ACHN (cell line): ENCODE data around the gene LRRC15.

Experiments used
- DNase-seq: peaks from one replicate; pipeline ENCODE4 v3.0.0-alpha.2; 2015
- in situ Hi-C: cut with HindIII; loops from 2 replicates; pipeline ENCODE4 v1.10.0; 2017; ENCODE audit warnings: low sequenced_read_pairs, low pct_ligation_motif_present, low pct_unique_long_range_greater_than_20kb

The LRRC15 gene

DNA sequence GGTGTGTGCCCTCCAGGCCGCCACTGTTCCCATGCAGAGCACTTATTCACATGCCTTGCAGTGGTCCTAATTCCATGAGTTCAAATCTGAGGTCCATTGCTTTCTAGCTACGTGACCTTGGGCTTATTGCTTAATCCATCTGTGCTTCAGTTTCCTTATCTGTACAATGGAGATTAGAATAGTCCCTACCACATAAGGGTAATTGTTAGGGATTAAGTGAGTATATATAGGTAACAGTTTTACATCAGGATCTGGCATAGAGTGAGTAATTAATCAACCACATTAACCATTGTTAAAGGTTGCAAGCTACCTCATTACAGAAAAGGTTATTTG lies 26.0 kb downstream of the LRRC15 start:
- DNase-seq = no peak
- in situ Hi-C loops = no loop called here

- in situ Hi-C loops = no loop called here
- no peak for DNase-seq
Observed at GRCh38 chr3:194342861-194343560, 26.5 kb downstream of the LRRC15 start.

DNA sequence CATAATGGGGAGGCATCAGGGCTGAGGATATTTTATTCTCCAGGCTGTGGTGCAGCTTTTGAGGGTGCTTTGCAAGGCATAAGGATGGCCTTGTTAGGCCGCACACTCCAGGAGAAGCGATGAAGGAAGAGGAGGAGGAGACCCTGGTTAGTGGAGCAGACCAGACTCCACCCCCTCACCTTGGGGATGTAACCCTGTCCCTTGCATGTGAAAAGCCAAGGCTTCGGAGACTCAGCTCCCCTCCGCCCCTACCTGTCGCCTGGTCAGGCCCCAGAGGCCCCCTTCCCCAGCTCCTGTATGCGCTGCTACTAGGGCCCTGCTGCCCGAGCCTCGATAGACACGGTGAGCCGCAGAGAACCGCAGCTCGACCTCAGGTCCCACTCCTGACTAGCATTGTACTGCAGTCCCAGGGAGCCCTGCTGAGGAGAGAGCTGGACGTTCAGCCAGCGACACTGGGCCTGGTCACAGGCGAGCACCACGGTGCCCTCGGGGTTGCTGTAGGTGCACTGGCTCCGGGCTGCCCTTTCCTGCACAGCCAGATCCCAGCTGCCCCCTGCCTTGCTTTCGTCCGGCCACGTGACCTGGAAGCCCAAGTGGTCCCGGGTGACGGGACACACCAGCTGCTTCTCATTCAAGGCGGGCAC lies 28.7 kb downstream of the LRRC15 start:
- no peak for DNase-seq
- in situ Hi-C loops = no loop called here

DNA sequence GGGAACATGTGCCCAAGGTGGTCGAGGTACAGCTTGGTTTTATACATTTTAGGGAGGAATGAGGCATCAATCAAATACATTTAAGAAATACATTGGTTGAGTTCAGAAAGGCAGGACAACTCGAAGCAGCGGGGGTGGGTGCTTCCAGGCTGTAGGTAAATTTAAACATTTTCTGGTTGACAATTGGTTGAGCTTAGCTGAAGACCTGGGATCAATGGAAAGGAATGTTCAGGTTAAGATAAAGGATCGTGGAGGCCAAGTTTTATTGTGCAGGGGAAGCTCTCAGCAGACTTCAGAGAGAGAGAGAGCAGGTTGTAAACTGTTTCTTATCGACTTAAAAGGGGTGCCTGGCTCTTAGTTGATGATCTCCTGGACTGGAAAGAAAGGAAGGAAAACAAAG lies 29.7 kb downstream of the LRRC15 start:
- in situ Hi-C loops = no loop called here
- DNase-seq = no peak

DNA sequence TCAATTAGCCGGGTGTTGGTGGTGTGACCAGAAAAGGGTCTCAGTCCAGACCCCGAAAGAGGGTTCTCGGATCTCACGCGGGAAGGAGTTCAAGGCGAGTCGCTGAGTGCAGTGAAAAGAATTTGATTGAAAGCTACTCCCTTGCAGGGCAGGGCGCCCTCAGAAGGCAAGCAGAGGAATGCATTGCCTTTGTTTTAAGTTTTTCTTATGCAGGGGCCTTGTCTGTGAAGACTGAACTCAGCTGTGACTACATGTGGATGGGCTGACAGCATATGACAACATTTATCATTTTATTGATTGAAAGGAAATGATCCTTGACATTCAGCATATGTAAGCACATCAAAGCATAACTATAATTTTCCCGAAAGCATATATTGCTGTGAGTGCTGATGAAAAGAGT lies 30.2 kb downstream of the LRRC15 start:
- in situ Hi-C loops = no loop called here
- no peak for DNase-seq

DNA sequence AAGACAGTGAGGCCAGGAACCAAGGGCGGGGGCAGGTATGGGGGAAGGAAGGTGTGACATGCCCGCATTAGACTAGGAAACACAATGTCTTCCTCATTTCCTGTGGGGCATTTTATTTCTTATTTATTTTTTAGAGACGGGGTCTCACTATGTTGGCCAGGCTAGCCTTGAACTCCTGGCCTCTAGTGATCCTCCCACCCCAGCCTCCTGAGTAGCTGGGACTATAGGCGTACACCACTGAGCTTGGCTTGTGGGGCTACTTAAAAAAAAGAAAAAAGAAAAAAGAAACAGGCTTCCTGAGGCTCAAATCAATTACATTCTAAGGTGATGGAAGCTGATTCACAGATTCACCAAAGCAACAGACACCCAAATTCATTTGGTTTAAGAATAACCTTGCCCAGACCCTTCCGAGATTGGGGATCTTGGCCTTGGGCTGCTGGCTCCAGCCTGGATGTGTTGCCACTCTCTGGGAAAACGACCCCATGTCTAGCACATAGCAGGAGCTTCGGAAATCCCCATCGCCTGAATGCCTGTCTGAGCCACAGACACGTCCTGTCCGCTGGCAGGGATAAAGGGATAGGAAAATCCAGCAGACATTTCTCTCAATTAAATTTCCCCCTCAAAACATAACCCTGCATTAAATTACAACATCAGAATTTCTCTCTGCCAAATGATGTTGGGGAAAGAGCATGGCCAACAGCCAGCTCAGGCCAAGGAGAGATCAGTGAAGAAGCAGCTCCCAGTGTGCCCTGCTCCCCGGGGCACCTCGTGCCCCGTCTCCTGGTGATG lies 31.4 kb downstream of the LRRC15 start:
- no peak for DNase-seq
- in situ Hi-C loops = no loop called here

DNA sequence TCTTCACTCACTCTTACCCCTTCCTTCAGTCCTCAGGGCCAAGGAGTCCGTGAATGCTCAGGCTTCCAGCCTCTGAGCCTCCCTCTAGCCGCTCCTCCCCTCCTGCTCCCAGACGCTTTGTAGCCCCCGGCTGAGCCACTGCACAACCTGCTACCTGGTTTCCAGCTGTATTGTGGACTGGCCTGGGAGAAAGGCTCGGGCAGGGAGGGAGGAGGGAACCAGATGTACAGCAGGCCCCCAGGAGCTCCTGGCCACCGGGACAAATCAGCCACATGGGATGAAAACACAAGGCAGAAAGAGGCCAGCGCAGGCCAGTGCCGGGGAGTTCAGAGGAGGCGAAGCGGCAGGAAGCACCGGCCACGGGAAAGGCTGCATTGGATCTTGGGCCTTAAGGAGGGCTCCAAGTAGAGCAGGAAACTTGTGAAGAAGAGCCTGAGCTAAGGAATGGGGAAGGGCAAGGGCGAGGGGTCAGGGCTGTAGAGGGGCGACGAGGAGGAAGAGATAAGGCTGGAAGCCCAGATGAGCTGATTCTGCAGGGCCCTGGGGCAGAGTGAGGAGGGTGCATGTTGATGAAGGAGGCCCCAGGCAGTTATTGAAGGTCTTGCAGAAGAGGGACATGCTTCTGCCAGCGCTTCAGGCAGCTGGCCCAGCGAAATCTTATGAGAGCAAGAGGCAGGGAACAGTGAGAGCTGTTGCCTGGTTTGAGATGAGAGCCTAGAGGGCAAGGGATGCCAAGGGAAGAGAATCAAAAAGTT lies 32.8 kb downstream of the LRRC15 start:
- in situ Hi-C loops = no loop called here
- DNase-seq = no peak

- no peak for DNase-seq
- in situ Hi-C loops = no loop called here
Observed at GRCh38 chr3:194333981-194334320, 35.6 kb downstream of the LRRC15 start.

- in situ Hi-C loops = no loop called here
Observed at GRCh38 chr3:194333212-194333980, 36.1 kb downstream of the LRRC15 start.

DNA sequence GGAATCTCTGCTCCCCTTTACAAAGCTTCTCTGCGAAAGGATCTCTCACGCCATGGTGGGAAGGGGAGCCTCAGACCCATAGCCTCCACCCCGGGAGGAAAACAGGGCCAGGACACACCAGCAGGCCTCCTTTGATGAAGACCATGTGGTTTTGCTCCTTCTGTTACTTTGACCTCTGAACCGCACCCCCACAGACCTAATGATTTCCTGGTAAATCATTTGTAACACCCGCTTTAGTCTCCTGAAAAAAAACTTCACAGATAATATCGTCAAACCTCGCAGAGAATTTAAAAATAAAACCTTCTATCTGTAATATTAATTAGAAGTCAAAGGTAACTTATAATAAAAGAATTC lies 36.7 kb downstream of the LRRC15 start:
- DNase-seq = no peak
- in situ Hi-C loops = no loop called here

More at GRCh38 chr3:194333212-194333980, 36.1 kb downstream of the LRRC15 start:
- DNase-seq = peak; percentile 79

DNA sequence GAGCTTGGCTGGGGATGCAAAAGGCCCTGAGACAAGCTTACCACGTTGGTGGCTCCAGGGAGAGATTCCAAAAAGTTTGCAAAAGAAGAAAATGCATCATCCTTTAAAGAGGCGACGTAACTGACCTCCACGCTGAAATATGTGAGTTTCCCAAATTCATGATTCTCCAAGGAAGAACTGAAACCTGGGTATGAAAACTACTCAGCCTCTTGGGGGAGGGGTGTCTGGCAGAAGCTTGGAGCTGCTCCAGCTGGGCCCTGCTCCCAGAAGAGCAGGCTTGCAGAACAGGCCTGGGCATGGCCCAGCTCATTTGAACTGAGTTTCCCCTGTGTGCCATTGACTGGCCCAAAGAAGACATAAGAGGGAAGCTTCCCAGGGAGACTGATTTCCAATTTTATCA lies 39.0 kb downstream of the LRRC15 start:
- in situ Hi-C loops = no loop called here
- no peak for DNase-seq

DNA sequence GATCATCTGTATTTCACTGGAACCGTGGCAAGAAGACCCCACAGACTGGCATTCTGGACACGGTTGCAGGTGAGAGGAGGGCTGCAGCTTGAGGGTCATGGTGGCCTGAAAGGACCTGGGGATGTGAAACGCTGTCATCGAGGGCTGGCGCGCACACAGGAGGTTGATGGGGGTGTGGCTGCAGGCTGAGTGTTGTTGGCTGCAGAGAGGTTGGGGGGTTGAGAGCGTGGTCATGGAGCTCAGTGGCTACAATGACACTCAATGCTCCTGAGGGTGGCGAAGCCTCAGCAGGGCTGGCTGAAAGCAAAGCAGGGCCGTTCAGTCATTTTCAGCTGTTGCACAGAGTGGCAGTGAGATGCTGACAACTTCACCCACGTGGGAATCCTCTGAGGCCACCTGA lies 39.4 kb downstream of the LRRC15 start:
- in situ Hi-C loops = no loop called here
- no peak for DNase-seq

- in situ Hi-C loops = no loop called here
- DNase-seq = no peak
Observed at GRCh38 chr3:194329583-194329965, 40.0 kb downstream of the LRRC15 start.

GRCh38 chr3:194328942-194329582 lies 40.5 kb downstream of the LRRC15 start:
- no peak for DNase-seq
- in situ Hi-C loops = no loop called here

DNA sequence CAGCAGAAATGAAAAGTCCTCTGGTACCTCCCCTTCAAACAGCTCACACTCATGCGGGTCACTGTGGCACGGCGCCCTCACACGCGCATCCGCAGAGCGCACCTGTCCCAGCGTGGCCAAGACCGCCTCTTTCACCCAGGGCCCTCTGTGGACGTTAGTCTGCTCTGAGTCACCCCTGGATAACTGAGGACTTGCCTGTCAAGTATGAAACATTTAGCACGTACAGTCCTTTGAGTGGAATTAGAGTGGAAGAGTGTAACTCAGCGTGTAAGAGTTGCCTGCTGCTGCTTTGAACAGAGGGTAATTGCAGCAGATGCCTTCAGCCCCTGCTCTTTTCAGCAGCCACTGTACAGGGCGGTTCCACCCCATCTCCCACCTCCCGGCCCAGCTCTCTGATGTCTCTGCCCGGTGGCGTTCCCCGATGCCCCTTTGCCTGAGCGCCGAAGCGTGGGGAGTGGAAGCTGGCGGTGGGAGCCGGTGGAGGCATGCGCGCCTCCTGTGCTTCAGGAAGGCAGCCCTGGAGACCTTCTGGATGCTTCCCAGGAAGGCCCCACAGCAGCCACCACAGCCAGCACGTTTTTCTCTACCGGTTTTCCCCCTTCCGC lies 41.4 kb downstream of the LRRC15 start:
- in situ Hi-C loops = no loop called here
- peak; percentile 77 for DNase-seq

DNA sequence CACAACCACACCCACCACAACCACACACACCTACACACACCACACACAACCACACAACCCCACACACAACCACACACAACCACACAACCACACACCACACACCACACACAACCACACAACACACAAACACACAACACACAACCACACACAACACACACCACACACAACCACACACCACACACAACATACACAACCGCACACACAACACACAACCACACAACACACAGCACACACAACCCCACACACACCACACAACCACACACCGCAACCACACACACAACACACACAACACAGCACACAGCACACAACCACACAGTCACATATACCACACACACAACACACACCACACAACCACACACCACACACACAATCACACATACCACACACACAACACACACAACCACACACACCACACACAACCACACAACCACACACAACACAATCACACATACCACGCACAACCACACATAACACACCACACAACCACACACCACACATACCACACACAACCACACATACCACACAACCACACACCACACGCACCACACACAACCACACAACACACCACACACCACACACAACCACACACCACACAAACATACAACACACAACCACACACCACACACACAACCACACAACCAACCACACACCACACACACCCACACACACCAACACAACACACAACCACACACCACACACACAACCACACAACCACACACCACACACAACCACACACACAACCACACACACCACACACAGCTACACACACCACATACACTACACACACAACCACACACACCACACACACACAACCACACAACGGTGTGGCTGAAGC lies 42.1 kb downstream of the LRRC15 start:
- peak; percentile 33 for DNase-seq
- in situ Hi-C loops = no loop called here

GRCh38 chr3:194326968-194327217 lies 42.6 kb downstream of the LRRC15 start:
- no peak for DNase-seq
- in situ Hi-C loops = no loop called here
